WTC11 (cell line): ENCODE measurements around the gene RAB24. TPM values are rescaled to one million over a fixed set of nuclear protein-coding genes. Genes with fewer than 3 reads are reported as not detected.
A peak's percentile ranks its signal among the peaks of the same experiment; 100 is the strongest.

Source experiments
- ATAC-seq: fragments of 200-7000 bp; cut with Tn5 transposase; 2 replicates; pipeline ENCODE4 v1.10.0; 2021; ENCODE audit warnings: mild to moderate bottlenecking, moderate library complexity
- CTCF ChIA-PET: fragments of 300-600 bp; sonication (Branson Sonifier 250); formaldehyde crosslinking; loops from one replicate; lab custom pipeline; 2021; ENCODE audit warnings: antibody characterized with exemption; lab: Charles Lee
- POLR2A ChIA-PET: fragments of 350-600 bp; sonication (Branson Sonifier 250); formaldehyde crosslinking; loops from one replicate; lab custom pipeline; 2021; ENCODE audit warnings: antibody characterized with exemption; lab: Charles Lee
- DNase-seq: peaks from one replicate; pipeline ENCODE4 v3.0.0; 2021; ENCODE audit warnings: low spot score
- H3K27ac Mint-ChIP-seq: 2 replicates; pipeline ENCODE4 v1.8.0; 2021; ENCODE audit warnings: mixed read lengths
- H3K27me3 Mint-ChIP-seq: 2 replicates; pipeline ENCODE4 v1.8.0; 2021; ENCODE audit warnings: low read depth, mild to moderate bottlenecking, moderate library complexity, mixed read lengths
- H3K36me3 Mint-ChIP-seq: 2 replicates; pipeline ENCODE4 v1.8.0; 2021; ENCODE audit warnings: mixed read lengths
- H3K4me1 Mint-ChIP-seq: 2 replicates; pipeline ENCODE4 v1.8.0; 2022; ENCODE audit warnings: mixed read lengths
- H3K4me3 Mint-ChIP-seq: 2 replicates; pipeline ENCODE4 v1.8.0; 2021; ENCODE audit warnings: mild to moderate bottlenecking, moderate library complexity, mixed read lengths
- H3K9me3 Mint-ChIP-seq: 2 replicates; pipeline ENCODE4 v1.8.0; 2021; ENCODE audit warnings: mixed read lengths
- E2F1 ChIP-seq: sonication (generic); formaldehyde crosslinking; IDR thresholded peaks from 2 replicates; pipeline ENCODE4 v1.8.0; 2022; ENCODE audit warnings: mild to moderate bottlenecking, missing genetic modification reagents
- E2F4 ChIP-seq: sonication (generic); formaldehyde crosslinking; IDR thresholded peaks from 2 replicates; pipeline ENCODE4 v1.8.1; 2022; ENCODE audit warnings: low read depth, mild to moderate bottlenecking, moderate library complexity, missing genetic modification reagents, borderline replicate concordance
- ETV6 ChIP-seq: sonication (generic); formaldehyde crosslinking; IDR thresholded peaks from 2 replicates; pipeline ENCODE4 v1.8.1; 2022; ENCODE audit warnings: mild to moderate bottlenecking, missing genetic modification reagents
- JAZF1 ChIP-seq: fragments of 250-450 bp; sonication (Bioruptor Pico); IDR thresholded peaks from 2 replicates; pipeline ENCODE4 v1.9.0; 2021; ENCODE audit warnings: moderate library complexity, mild to moderate bottlenecking, inconsistent platforms
- KAT7 ChIP-seq: sonication (generic); formaldehyde crosslinking; IDR thresholded peaks from 2 replicates; pipeline ENCODE4 v1.8.1; 2023; ENCODE audit warnings: missing genetic modification reagents, mild to moderate bottlenecking, borderline replicate concordance
- MYBL2 ChIP-seq: sonication (generic); formaldehyde crosslinking; IDR thresholded peaks from 2 replicates; pipeline ENCODE4 v1.8.1; 2023; ENCODE audit warnings: mild to moderate bottlenecking, moderate library complexity, missing genetic modification reagents
- NFATC4 ChIP-seq: fragments of 250-450 bp; sonication (Bioruptor Pico); IDR thresholded peaks from 2 replicates; pipeline ENCODE4 v1.9.0; 2021; ENCODE audit warnings: mild to moderate bottlenecking
- NR1H2 ChIP-seq: sonication (generic); formaldehyde crosslinking; IDR thresholded peaks from 2 replicates; pipeline ENCODE4 v1.9.0; 2021; ENCODE audit warnings: mild to moderate bottlenecking, moderate library complexity, missing genetic modification reagents
- SMAD3 ChIP-seq: sonication (generic); formaldehyde crosslinking; IDR thresholded peaks from 2 replicates; pipeline ENCODE4 v1.8.0; 2022; ENCODE audit warnings: missing genetic modification reagents, mild to moderate bottlenecking, borderline replicate concordance
- SMAD4 ChIP-seq: sonication (generic); formaldehyde crosslinking; IDR thresholded peaks from 2 replicates; pipeline ENCODE4 v1.8.0; 2022; ENCODE audit warnings: mild to moderate bottlenecking, missing genetic modification reagents
- TCF7 ChIP-seq: sonication (generic); formaldehyde crosslinking; IDR thresholded peaks from 2 replicates; pipeline ENCODE4 v1.8.0; 2022; ENCODE audit warnings: mild to moderate bottlenecking, low read depth, missing genetic modification reagents, moderate library complexity
- ZNF138 ChIP-seq: sonication (generic); formaldehyde crosslinking; conservative IDR thresholded peaks from 2 replicates; pipeline ENCODE4 v1.8.1; 2022; ENCODE audit warnings: mild to moderate bottlenecking, moderate library complexity, missing genetic modification reagents
- ZNF263 ChIP-seq: sonication (generic); formaldehyde crosslinking; IDR thresholded peaks from 2 replicates; pipeline ENCODE4 v1.8.1; 2022; ENCODE audit warnings: low read depth, mild to moderate bottlenecking, moderate library complexity, missing genetic modification reagents
- ZNF423 ChIP-seq: fragments of 250-450 bp; sonication (Bioruptor Pico); IDR thresholded peaks from 2 replicates; pipeline ENCODE4 v2.1.2; 2022; ENCODE audit warnings: mild to moderate bottlenecking, moderate library complexity
- ZNF671 ChIP-seq: fragments of 250-450 bp; sonication (Bioruptor Pico); IDR thresholded peaks from 2 replicates; pipeline ENCODE4 v1.8.0; 2021; ENCODE audit warnings: mild to moderate bottlenecking
- total RNA-seq: library from RNA; stranded (reverse); gene quantifications from 3 replicates; pipeline ENCODE4 v1.2.3, GENCODE V29; 2021
- TF ChIP-seq, protein P1 (sequence below): sonication (generic); formaldehyde crosslinking; IDR thresholded peaks from 2 replicates; pipeline ENCODE4 v1.8.1; 2022; ENCODE audit warnings: mild to moderate bottlenecking, missing genetic modification reagents, moderate library complexity, borderline replicate concordance
- TF ChIP-seq, protein P2 (sequence below): sonication (generic); formaldehyde crosslinking; IDR thresholded peaks from 2 replicates; pipeline ENCODE4 v1.8.0; 2022; ENCODE audit warnings: mild to moderate bottlenecking, missing genetic modification reagents
- TF ChIP-seq, protein P3 (sequence below): sonication (generic); formaldehyde crosslinking; IDR thresholded peaks from 2 replicates; pipeline ENCODE4 v1.8.1; 2023; ENCODE audit warnings: mild to moderate bottlenecking, missing genetic modification reagents, borderline replicate concordance
- TF ChIP-seq, protein P4 (sequence below): sonication (generic); formaldehyde crosslinking; IDR thresholded peaks from 2 replicates; pipeline ENCODE4 v1.8.1; 2023; ENCODE audit warnings: mild to moderate bottlenecking, missing genetic modification reagents, moderate library complexity
- TF ChIP-seq, protein P5 (sequence below): sonication (generic); formaldehyde crosslinking; IDR thresholded peaks from 2 replicates; pipeline ENCODE4 v1.8.0; 2023; ENCODE audit warnings: missing genetic modification reagents
- TF ChIP-seq, protein P6 (sequence below): fragments of 250-450 bp; sonication (Bioruptor Pico); IDR thresholded peaks from 2 replicates; pipeline ENCODE4 v1.8.0; 2021; ENCODE audit warnings: mild to moderate bottlenecking

The RAB24 gene
- total RNA-seq, 1 experiment from 2014 or later, result 37.0 TPM

DNA sequence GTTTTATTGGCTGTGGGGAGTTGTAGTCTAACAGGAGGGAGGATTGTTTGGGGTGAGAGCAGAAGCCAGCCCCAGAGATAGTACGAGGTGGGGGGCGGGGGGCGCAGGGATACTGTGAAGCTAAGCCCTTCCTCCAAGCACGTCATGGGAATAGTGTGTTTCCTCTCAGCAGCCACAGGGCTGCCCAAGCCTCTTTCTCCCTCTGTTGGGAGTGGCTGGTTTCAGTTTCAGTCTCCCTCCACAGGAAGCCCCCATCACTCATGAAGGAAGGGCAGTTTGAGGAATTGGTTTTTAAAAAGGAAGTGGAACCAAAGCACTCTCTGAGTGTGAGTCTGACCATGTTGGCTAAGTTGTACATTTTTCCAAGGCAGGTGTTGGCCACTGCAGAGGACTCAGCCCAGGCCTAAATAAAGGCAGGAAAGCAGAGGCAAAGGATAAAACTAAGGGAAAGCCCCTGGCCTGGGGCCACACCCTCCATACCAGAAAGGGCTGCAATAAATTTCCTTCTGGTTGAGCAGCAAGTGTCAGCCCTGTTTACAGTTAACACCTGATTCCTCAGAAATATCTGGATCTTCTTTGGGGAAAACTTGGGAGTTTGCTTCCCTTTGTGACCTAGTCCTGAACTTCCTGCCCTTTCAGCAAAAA is 3.2 kb downstream of the RAB24 start:
- ChIA-PET CTCF (interaction anchor here (0.9 to 4.7 kb wide), 4 partner anchors 9 to 186 kb away, joined by 3 to 36 read pairs (median 10); no protein-coding TSS in a partner anchor), POLR2A (no interaction called here)
- peaks cover 54% of the 10 kb centered on the region for H3K4me1 Mint-ChIP-seq
- no peaks in the 10 kb centered on the region for H3K27me3 Mint-ChIP-seq
- TF ChIP-seq ZNF423 (CRISPR knock-in tag), result no peak
- TF ChIP-seq E2F1, result no peak
- no peak for TF ChIP-seq NFATC4 (CRISPR knock-in tag)
- TF ChIP-seq, protein P1, sequence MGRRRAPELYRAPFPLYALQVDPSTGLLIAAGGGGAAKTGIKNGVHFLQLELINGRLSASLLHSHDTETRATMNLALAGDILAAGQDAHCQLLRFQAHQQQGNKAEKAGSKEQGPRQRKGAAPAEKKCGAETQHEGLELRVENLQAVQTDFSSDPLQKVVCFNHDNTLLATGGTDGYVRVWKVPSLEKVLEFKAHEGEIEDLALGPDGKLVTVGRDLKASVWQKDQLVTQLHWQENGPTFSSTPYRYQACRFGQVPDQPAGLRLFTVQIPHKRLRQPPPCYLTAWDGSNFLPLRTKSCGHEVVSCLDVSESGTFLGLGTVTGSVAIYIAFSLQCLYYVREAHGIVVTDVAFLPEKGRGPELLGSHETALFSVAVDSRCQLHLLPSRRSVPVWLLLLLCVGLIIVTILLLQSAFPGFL (CRISPR knock-in tag), result no peak
- TF ChIP-seq ZNF263 (CRISPR knock-in tag), result no peak
- TF ChIP-seq, protein P2, sequence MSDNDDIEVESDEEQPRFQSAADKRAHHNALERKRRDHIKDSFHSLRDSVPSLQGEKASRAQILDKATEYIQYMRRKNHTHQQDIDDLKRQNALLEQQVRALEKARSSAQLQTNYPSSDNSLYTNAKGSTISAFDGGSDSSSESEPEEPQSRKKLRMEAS (CRISPR knock-in tag), result no peak
- TF ChIP-seq NR1H2 (CRISPR knock-in tag), result no peak
- TF ChIP-seq, protein P3, sequence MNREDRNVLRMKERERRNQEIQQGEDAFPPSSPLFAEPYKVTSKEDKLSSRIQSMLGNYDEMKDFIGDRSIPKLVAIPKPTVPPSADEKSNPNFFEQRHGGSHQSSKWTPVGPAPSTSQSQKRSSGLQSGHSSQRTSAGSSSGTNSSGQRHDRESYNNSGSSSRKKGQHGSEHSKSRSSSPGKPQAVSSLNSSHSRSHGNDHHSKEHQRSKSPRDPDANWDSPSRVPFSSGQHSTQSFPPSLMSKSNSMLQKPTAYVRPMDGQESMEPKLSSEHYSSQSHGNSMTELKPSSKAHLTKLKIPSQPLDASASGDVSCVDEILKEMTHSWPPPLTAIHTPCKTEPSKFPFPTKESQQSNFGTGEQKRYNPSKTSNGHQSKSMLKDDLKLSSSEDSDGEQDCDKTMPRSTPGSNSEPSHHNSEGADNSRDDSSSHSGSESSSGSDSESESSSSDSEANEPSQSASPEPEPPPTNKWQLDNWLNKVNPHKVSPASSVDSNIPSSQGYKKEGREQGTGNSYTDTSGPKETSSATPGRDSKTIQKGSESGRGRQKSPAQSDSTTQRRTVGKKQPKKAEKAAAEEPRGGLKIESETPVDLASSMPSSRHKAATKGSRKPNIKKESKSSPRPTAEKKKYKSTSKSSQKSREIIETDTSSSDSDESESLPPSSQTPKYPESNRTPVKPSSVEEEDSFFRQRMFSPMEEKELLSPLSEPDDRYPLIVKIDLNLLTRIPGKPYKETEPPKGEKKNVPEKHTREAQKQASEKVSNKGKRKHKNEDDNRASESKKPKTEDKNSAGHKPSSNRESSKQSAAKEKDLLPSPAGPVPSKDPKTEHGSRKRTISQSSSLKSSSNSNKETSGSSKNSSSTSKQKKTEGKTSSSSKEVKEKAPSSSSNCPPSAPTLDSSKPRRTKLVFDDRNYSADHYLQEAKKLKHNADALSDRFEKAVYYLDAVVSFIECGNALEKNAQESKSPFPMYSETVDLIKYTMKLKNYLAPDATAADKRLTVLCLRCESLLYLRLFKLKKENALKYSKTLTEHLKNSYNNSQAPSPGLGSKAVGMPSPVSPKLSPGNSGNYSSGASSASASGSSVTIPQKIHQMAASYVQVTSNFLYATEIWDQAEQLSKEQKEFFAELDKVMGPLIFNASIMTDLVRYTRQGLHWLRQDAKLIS (CRISPR knock-in tag), result no peak
- no peak overlapping the region for H3K4me3 Mint-ChIP-seq
- H3K27ac Mint-ChIP-seq, result peak overlapping the region; percentile 99
- H3K9me3 Mint-ChIP-seq, result no peaks in the 10 kb centered on the region
- peak; percentile 25 for ATAC-seq
- peaks cover 19% of the 10 kb centered on the region for H3K36me3 Mint-ChIP-seq
- DNase-seq, result no peak

- H3K4me1 Mint-ChIP-seq, result peaks cover 49% of the 10 kb centered on the region
- ChIA-PET CTCF (interaction anchor here (0.6 to 4.7 kb wide), 5 partner anchors 10 to 188 kb away, joined by 3 to 36 read pairs (median 4); partner anchors contain the start of gene MXD3), POLR2A (no interaction called here)
- H3K4me3 Mint-ChIP-seq, result no peak overlapping the region
- H3K9me3 Mint-ChIP-seq, result no peaks in the 10 kb centered on the region
- no peak for ATAC-seq
- H3K27ac Mint-ChIP-seq, result peak overlapping the region; percentile 78
- no peak for DNase-seq
- peaks cover 19% of the 10 kb centered on the region for H3K36me3 Mint-ChIP-seq
- no peaks in the 10 kb centered on the region for H3K27me3 Mint-ChIP-seq
- TF ChIP-seq SMAD4 (CRISPR knock-in tag) (no peak), MYBL2 (CRISPR knock-in tag) (no peak), TCF7 (CRISPR knock-in tag) (no peak)
- TF ChIP-seq, protein P4, sequence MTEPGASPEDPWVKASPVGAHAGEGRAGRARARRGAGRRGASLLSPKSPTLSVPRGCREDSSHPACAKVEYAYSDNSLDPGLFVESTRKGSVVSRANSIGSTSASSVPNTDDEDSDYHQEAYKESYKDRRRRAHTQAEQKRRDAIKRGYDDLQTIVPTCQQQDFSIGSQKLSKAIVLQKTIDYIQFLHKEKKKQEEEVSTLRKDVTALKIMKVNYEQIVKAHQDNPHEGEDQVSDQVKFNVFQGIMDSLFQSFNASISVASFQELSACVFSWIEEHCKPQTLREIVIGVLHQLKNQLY (CRISPR knock-in tag), result no peak
- TF ChIP-seq, all 79 proteins: peak for 0
Measured at GRCh38 chr5:177299697-177300096, 3.8 kb downstream of the RAB24 start.

GRCh38 chr5:177297922-177298321 is 5.6 kb downstream of the RAB24 start:
- peaks cover 32% of the 10 kb centered on the region for H3K36me3 Mint-ChIP-seq
- peaks cover 41% of the 10 kb centered on the region for H3K4me1 Mint-ChIP-seq
- ATAC-seq (no peak), DNase-seq (no peak)
- H3K27me3 Mint-ChIP-seq, result no peaks in the 10 kb centered on the region
- CTCF ChIA-PET, result interaction anchor here (1.3 to 4.7 kb wide), 3 partner anchors 11 to 186 kb away, joined by 4 to 36 read pairs (median 9); no protein-coding TSS in a partner anchor
- no peaks in the 10 kb centered on the region for H3K9me3 Mint-ChIP-seq
- POLR2A ChIA-PET, result no interaction called here
- peak overlapping the region; percentile 41; the same call in 1 of the 2 replicates for H3K27ac Mint-ChIP-seq
- H3K4me3 Mint-ChIP-seq, result no peak overlapping the region
- no peak for TF ChIP-seq SMAD4 (CRISPR knock-in tag)
- no peak for TF ChIP-seq SMAD3 (CRISPR knock-in tag)
- TF ChIP-seq E2F4 (CRISPR knock-in tag), result no peak
- no peak for TF ChIP-seq KAT7 (CRISPR knock-in tag)
- TF ChIP-seq, protein P5, sequence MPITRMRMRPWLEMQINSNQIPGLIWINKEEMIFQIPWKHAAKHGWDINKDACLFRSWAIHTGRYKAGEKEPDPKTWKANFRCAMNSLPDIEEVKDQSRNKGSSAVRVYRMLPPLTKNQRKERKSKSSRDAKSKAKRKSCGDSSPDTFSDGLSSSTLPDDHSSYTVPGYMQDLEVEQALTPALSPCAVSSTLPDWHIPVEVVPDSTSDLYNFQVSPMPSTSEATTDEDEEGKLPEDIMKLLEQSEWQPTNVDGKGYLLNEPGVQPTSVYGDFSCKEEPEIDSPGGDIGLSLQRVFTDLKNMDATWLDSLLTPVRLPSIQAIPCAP (CRISPR knock-in tag), result no peak
- no peak for TF ChIP-seq JAZF1
- TF ChIP-seq ETV6 (CRISPR knock-in tag), result no peak
- no peak for TF ChIP-seq ZNF138 (CRISPR knock-in tag)
- no peak for TF ChIP-seq ZNF671 (CRISPR knock-in tag)
- TF ChIP-seq, protein P6, sequence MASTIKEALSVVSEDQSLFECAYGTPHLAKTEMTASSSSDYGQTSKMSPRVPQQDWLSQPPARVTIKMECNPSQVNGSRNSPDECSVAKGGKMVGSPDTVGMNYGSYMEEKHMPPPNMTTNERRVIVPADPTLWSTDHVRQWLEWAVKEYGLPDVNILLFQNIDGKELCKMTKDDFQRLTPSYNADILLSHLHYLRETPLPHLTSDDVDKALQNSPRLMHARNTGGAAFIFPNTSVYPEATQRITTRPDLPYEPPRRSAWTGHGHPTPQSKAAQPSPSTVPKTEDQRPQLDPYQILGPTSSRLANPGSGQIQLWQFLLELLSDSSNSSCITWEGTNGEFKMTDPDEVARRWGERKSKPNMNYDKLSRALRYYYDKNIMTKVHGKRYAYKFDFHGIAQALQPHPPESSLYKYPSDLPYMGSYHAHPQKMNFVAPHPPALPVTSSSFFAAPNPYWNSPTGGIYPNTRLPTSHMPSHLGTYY (CRISPR knock-in tag), result no peak
